SK-N-SH (cell line): Measurements from ENCODE around the gene PARD3. TPM values are rescaled to one million over a fixed set of nuclear protein-coding genes. Genes with fewer than 3 reads are reported as not detected.

Source experiments
- CTCF ChIA-PET: fragments of 300-600, 350-600 bp; formaldehyde crosslinking; extraction: SDS; loops from one replicate; lab custom pipeline; 2021; lab: Yijun Ruan, JAX
- POLR2A ChIA-PET: fragments of 350-600 bp; sonication (Branson Sonifier 250); formaldehyde crosslinking; extraction: SDS; loops from one replicate; lab custom pipeline; 2020; ENCODE audit warnings: antibody characterized with exemption, inconsistent platforms; lab: Yijun Ruan, JAX
- DNase-seq: peaks from one replicate; pipeline ENCODE4 v3.0.0; 2012
- H2AFZ ChIP-seq: fragments of 200-600 bp; sonication (generic); 2 replicates; pipeline ENCODE4 v1.8.1; 2016; ENCODE audit warnings: antibody characterized with exemption, mild to moderate bottlenecking, low read depth
- H3F3A ChIP-seq: fragments of 200-600 bp; sonication (generic); replicated peaks from 2 replicates; pipeline ENCODE3; 2016; ENCODE audit warnings: antibody characterized with exemption, mild to moderate bottlenecking; ENCODE audit not compliant: insufficient read depth
- H3K27ac ChIP-seq, 2 experiments: fragments of 200-500 bp in 1 of 2; fragments of 200-600 bp in 1 of 2; sonication (Bioruptor generic) in 1 of 2; sonication (generic), shearing (Covaris generic) in 1 of 2; 2 replicates each; pipeline versions ENCODE4 v1.5.1 to v1.6.1; 2014 to 2016; ENCODE audit warnings: low read depth in 2 of 2, inconsistent platforms in 1 of 2, low read length in 1 of 2, mild to moderate bottlenecking in 1 of 2, mixed read lengths in 1 of 2
- H3K27me3 ChIP-seq: fragments of 200-600 bp; sonication (generic), shearing (Covaris generic); 2 replicates; pipeline ENCODE4 v1.6.1; 2016; ENCODE audit warnings: mixed run types; ENCODE audit not compliant: insufficient read depth
- H3K36me3 ChIP-seq, 2 experiments: fragments of 200-500 bp in 1 of 2; fragments of 200-600 bp in 1 of 2; sonication (Bioruptor generic) in 1 of 2; sonication (generic) in 1 of 2; replicated peaks in 1 of 2; 2 replicates each; pipeline versions ENCODE3 to v1.5.1; 2014 to 2016; ENCODE audit warnings: low read length in 1 of 2, mild to moderate bottlenecking in 1 of 2; ENCODE audit not compliant: insufficient read depth in 2 of 2, control insufficient read depth in 1 of 2
- H3K4me1 ChIP-seq, 2 experiments: fragments of 200-500 bp in 1 of 2; fragments of 200-600 bp in 1 of 2; sonication (Bioruptor generic) in 1 of 2; sonication (generic), shearing (Covaris generic) in 1 of 2; 2 replicates each; pipeline versions ENCODE4 v1.5.1 to v1.6.1; 2014 to 2016; ENCODE audit warnings: low read depth in 1 of 2, low read length in 1 of 2, mixed run types in 1 of 2; ENCODE audit not compliant: insufficient read depth in 2 of 2, control insufficient read depth in 1 of 2
- H3K4me2 ChIP-seq: fragments of 200-600 bp; sonication (generic), shearing (Covaris generic); 2 replicates; pipeline ENCODE4 v1.6.1; 2017; ENCODE audit warnings: mixed run types
- H3K4me3 ChIP-seq, 2 experiments: fragments of 200-500 bp in 1 of 2; fragments of 200-600 bp in 1 of 2; sonication (Bioruptor generic) in 1 of 2; sonication (generic), shearing (Covaris generic) in 1 of 2; 2 replicates each; pipeline versions ENCODE4 v1.5.1 to v1.8.1; 2014 to 2016; ENCODE audit warnings: low read depth in 2 of 2, inconsistent platforms in 1 of 2, low read length in 1 of 2, mild to moderate bottlenecking in 1 of 2, mixed read lengths in 1 of 2, moderate library complexity in 1 of 2
- H3K79me2 ChIP-seq: fragments of 200-600 bp; sonication (generic); 2 replicates; pipeline ENCODE4 v1.8.1; 2017; ENCODE audit warnings: mild to moderate bottlenecking; ENCODE audit not compliant: insufficient read depth
- H3K9ac ChIP-seq: fragments of 200-600 bp; sonication (generic); 2 replicates; pipeline ENCODE4 v1.6.1; 2017; ENCODE audit warnings: mixed run types
- H3K9me2 ChIP-seq: fragments of 200-600 bp; sonication (generic); 2 replicates; pipeline ENCODE4 v1.6.1; 2017; ENCODE audit warnings: mixed run types
- H3K9me3 ChIP-seq: fragments of 200-600 bp; sonication (generic); 2 replicates; pipeline ENCODE4 v1.6.1; 2017; ENCODE audit warnings: mixed run types, mild to moderate bottlenecking, moderate library complexity
- H4K20me1 ChIP-seq: fragments of 200-600 bp; sonication (generic); 2 replicates; pipeline ENCODE4 v1.6.1; 2017; ENCODE audit warnings: mild to moderate bottlenecking, mixed run types; ENCODE audit not compliant: insufficient read depth
- CTCF ChIP-seq: fragments of 200-600 bp; sonication (generic); IDR thresholded peaks from 2 replicates; pipeline ENCODE4 v1.6.1; 2017; ENCODE audit warnings: antibody characterized with exemption, mild to moderate bottlenecking, moderate library complexity
- ELF1 ChIP-seq: IDR thresholded peaks from 2 replicates; pipeline ENCODE4 v1.4.0; 2012
- EZH2phosphoT487 ChIP-seq: fragments of 200-600 bp; sonication (generic); IDR thresholded peaks from 2 replicates; pipeline ENCODE4 v1.6.1; 2017; ENCODE audit warnings: low read depth, mixed run types, mild to moderate bottlenecking, antibody characterized with exemption, moderate library complexity, borderline replicate concordance
- FOXJ3 ChIP-seq: sonication (generic); formaldehyde crosslinking; IDR thresholded peaks from 2 replicates; pipeline ENCODE4 v1.5.1; 2020; ENCODE audit warnings: mild to moderate bottlenecking, missing genetic modification reagents
- GABPA ChIP-seq: IDR thresholded peaks from 2 replicates; pipeline ENCODE4 v1.4.0; 2012; ENCODE audit warnings: low read depth, mild to moderate bottlenecking
- IRF3 ChIP-seq: fragments of 150-350 bp; IDR thresholded peaks from 2 replicates; pipeline ENCODE4 v1.6.1; 2016; ENCODE audit warnings: mild to moderate bottlenecking, low read depth, low read length
- JUND ChIP-seq: IDR thresholded peaks from 2 replicates; pipeline ENCODE4 v1.4.0; 2012
- MAX ChIP-seq: IDR thresholded peaks from 2 replicates; pipeline ENCODE4 v1.4.0; 2012; ENCODE audit warnings: low read depth
- MEF2A ChIP-seq: IDR thresholded peaks from 2 replicates; pipeline ENCODE4 v1.4.0; 2012; ENCODE audit warnings: low read depth, borderline replicate concordance
- PBX3 ChIP-seq: IDR thresholded peaks from 2 replicates; pipeline ENCODE4; 2012
- RAD21 ChIP-seq: IDR thresholded peaks from 2 replicates; pipeline ENCODE4 v1.6.1; 2012; ENCODE audit warnings: mild to moderate bottlenecking, low read length
- REST ChIP-seq: IDR thresholded peaks from 2 replicates; pipeline ENCODE4 v1.6.1; 2012; ENCODE audit warnings: mild to moderate bottlenecking, low read depth, low read length, moderate library complexity
- RXRA ChIP-seq: IDR thresholded peaks from 2 replicates; pipeline ENCODE4 v1.4.0; 2012; ENCODE audit warnings: low read depth, mild to moderate bottlenecking, borderline replicate concordance
- SMC3 ChIP-seq: IDR thresholded peaks from 2 replicates; pipeline ENCODE4 v1.6.1; 2012; ENCODE audit warnings: low read depth, low read length, improper control_type of control experiment
- TAF1 ChIP-seq: IDR thresholded peaks from 2 replicates; pipeline ENCODE4 v1.6.1; 2012; ENCODE audit warnings: low read depth, mild to moderate bottlenecking, low read length, moderate library complexity, borderline replicate concordance
- TEAD4 ChIP-seq: IDR thresholded peaks from 2 replicates; pipeline ENCODE4 v1.4.0; 2012; ENCODE audit warnings: mild to moderate bottlenecking, borderline replicate concordance; ENCODE audit not compliant: insufficient read depth
- USF1 ChIP-seq: IDR thresholded peaks from 2 replicates; pipeline ENCODE4 v1.4.0; 2012; ENCODE audit warnings: low read depth, borderline replicate concordance
- WGBS: methylation state at CpG from one replicate; pipeline ENCODE4 v1.1.6; 2017; ENCODE audit warnings: low lambda C conversion rate; 5-methylcytosine and 5-hydroxymethylcytosine counted together
- polyA plus RNA-seq, 3 experiments: library from polyadenylated mRNA; depleted of rRNA; stranded (reverse); fragments of >200 nt; gene quantifications; 2 replicates each; pipeline ENCODE4 v1.2.3, GENCODE V29; 2012

The PARD3 gene
- polyA plus RNA-seq, 1 of the 3 experiments (the other 2 are of a cell fraction) = 29.4 TPM

- TF ChIP-seq PBX3 (no peak), FOXJ3 (no peak), ELF1 (no peak), MEF2A (no peak), MAX (no peak), EZH2phosphoT487 (no peak), IRF3 (no peak), CTCF (no peak), SMC3 (no peak), RAD21 (no peak), USF1 (no peak), TEAD4 (no peak), JUND (no peak), RXRA (no peak), GABPA (no peak), REST (no peak), TAF1 (no peak)
- Histone ChIP-seq H3K4me2 (no peak overlapping the region), H3K9me2 (no peaks in the 10 kb centered on the region), H4K20me1 (peaks cover 29% of the 10 kb centered on the region), H3F3A (no peaks in the 10 kb centered on the region), H3K79me2 (peaks cover 39% of the 10 kb centered on the region), H3K27ac (no peak overlapping the region), H3K27me3 (no peaks in the 10 kb centered on the region), H3K4me3 (no peak overlapping the region), H3K36me3 (no peaks in the 10 kb centered on the region), H3K9me3 (no peaks in the 10 kb centered on the region), H2AFZ (no peak overlapping the region), H3K9ac (no peak overlapping the region), H3K4me1 (peaks cover 0 to 9% of the 10 kb centered on the region in 2 experiments; a peak in 2 of 4 replicates)
- CTCF ChIA-PET = interaction anchor here (0.7 to 3.5 kb wide), 15 partner anchors 10 to 370 kb away, joined by 3 to 30 read pairs (median 3); no protein-coding TSS in a partner anchor
- POLR2A ChIA-PET = no interaction called here
- WGBS = 76% methylated on average over 4 of the region's 4 CpGs
- no peak for DNase-seq
These were observed 158.4 kb downstream of the PARD3 start for GRCh38 chr10:34656661-34657060.
